ENCODE results near the gene TRIM44. TPM values are rescaled to one million over a fixed set of nuclear protein-coding genes. Genes with fewer than 3 reads are reported as not detected.

Gene TRIM44
- total and polyA plus RNA-seq, 4 donors, result 3.7 to 15.1 (median 10.4) TPM

DNA sequence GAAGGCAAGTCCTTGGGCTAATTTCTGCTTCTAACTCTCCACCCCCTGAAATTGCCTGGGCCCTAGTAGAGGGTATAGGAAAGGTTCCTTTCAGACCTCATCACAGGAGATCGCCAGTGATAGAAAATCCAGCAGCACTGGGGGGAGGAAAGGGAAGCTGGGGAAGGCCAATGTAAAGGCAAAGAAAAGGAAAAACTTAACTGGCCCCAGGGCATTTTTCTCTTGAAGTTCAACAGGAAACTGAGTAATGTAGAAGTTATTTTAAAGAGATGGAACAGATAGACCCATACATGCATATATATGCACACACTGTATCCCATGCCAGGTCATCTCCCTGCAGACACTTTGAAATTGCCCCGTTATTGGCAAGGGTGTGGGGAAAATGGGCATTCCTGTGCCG, 134.0 kb downstream of the TRIM44 start:
- Histone ChIP-seq H3K4me1 (ENCODE audit: control insufficient read depth in 4 of 4, insufficient read depth in 4 of 4, low read length in 3 of 4) (peaks cover 0 to 20% (median 3%) of the 10 kb centered on the region in 4 donors), H3K9ac (ENCODE audit: low read depth in 1 of 2, low read length in 2 of 2) (no peak overlapping the region), H3K27me3 (ENCODE audit: control insufficient read depth in 4 of 4, insufficient read depth in 4 of 4, low read length in 3 of 4) (no peaks in the 10 kb centered on the region), H3K4me3 (ENCODE audit: low read depth in 1 of 3, low read length in 3 of 3) (no peak overlapping the region), H3K27ac (ENCODE audit: low read depth in 1 of 2, low read length in 2 of 2) (no peak overlapping the region), H3K36me3 (ENCODE audit: control insufficient read depth in 4 of 4, insufficient read depth in 3 of 4, low read depth in 1 of 4, low read length in 3 of 4) (no peaks in the 10 kb centered on the region), H3K9me3 (ENCODE audit: control insufficient read depth in 4 of 4, low read length in 3 of 4) (no peaks in the 10 kb centered on the region)
- TF ChIP-seq RAD21 (IDR thresholded peaks at IDR 0.05), result no peak
- TF ChIP-seq, protein P1, sequence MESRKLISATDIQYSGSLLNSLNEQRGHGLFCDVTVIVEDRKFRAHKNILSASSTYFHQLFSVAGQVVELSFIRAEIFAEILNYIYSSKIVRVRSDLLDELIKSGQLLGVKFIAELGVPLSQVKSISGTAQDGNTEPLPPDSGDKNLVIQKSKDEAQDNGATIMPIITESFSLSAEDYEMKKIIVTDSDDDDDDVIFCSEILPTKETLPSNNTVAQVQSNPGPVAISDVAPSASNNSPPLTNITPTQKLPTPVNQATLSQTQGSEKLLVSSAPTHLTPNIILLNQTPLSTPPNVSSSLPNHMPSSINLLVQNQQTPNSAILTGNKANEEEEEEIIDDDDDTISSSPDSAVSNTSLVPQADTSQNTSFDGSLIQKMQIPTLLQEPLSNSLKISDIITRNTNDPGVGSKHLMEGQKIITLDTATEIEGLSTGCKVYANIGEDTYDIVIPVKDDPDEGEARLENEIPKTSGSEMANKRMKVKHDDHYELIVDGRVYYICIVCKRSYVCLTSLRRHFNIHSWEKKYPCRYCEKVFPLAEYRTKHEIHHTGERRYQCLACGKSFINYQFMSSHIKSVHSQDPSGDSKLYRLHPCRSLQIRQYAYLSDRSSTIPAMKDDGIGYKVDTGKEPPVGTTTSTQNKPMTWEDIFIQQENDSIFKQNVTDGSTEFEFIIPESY (IDR thresholded peaks at IDR 0.05), result no peak
- TF ChIP-seq, protein P2, sequence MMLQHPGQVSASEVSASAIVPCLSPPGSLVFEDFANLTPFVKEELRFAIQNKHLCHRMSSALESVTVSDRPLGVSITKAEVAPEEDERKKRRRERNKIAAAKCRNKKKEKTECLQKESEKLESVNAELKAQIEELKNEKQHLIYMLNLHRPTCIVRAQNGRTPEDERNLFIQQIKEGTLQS (IDR thresholded peaks at IDR 0.05), result no peak
- TF ChIP-seq HNF4A (conservative IDR thresholded peaks at IDR 0.05), result no peak
- no peak for TF ChIP-seq JUND (IDR thresholded peaks at IDR 0.05)
- TF ChIP-seq TAF1 (conservative IDR thresholded peaks at IDR 0.05), result no peak
- no peak for TF ChIP-seq FOXA1 (IDR thresholded peaks at IDR 0.05)
- TF ChIP-seq YY1 (IDR thresholded peaks at IDR 0.05), result no peak
- no peak for TF ChIP-seq EGR1 (IDR thresholded peaks at IDR 0.05; ENCODE audit: low read depth in 2 of 2)
- TF ChIP-seq FOXA2 (IDR thresholded peaks at IDR 0.05), result no peak
- TF ChIP-seq RXRA (IDR thresholded peaks at IDR 0.05), result no peak
- no peak for DNase-seq (ENCODE audit: low spot score)
- 90% methylated on average over 3 of the region's 3 CpGs for WGBS

DNA sequence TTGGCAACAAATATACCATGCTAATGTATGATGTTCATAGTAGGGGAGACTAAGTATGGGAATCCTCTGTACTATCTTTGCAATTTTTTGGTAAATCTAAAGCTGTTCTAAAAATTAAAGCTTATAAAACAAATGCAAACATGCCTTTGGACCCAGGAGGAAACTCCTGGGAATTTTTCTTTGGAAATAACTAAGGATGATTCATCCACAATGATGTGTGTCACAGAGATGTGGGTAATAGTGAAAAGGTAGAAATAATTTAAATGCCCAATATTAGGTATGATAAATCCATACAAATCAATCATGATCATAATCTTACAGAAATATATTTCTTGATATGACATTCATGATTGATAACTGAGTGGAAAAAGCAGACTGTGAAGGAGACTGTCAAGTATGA, 135.8 kb downstream of the TRIM44 start:
- no peaks in the 10 kb centered on the region for H3K27me3 ChIP-seq (ENCODE audit: control insufficient read depth in 4 of 4, insufficient read depth in 4 of 4, low read length in 3 of 4)
- peaks cover 0 to 15% (median 0%) of the 10 kb centered on the region in 4 donors for H3K4me1 ChIP-seq (ENCODE audit: control insufficient read depth in 4 of 4, insufficient read depth in 4 of 4, low read length in 3 of 4)
- no peak for DNase-seq (ENCODE audit: low spot score)
- no peaks in the 10 kb centered on the region for H3K9me3 ChIP-seq (ENCODE audit: control insufficient read depth in 4 of 4, low read length in 3 of 4)
- H3K9ac ChIP-seq (ENCODE audit: low read depth in 1 of 2, low read length in 2 of 2), result no peak overlapping the region
- no peak overlapping the region for H3K4me3 ChIP-seq (ENCODE audit: low read depth in 1 of 3, low read length in 3 of 3)
- H3K36me3 ChIP-seq (ENCODE audit: control insufficient read depth in 4 of 4, insufficient read depth in 3 of 4, low read depth in 1 of 4, low read length in 3 of 4), result no peaks in the 10 kb centered on the region
- H3K27ac ChIP-seq (ENCODE audit: low read depth in 1 of 2, low read length in 2 of 2), result no peak overlapping the region
- TF ChIP-seq JUND (IDR thresholded peaks at IDR 0.05), result peak in 1 of 2 donors; percentile 41
- no peak for TF ChIP-seq FOXA2 (IDR thresholded peaks at IDR 0.05)
- TF ChIP-seq RAD21 (IDR thresholded peaks at IDR 0.05), result no peak
- no peak for TF ChIP-seq HNF4G (IDR thresholded peaks at IDR 0.05)
- TF ChIP-seq TAF1 (conservative IDR thresholded peaks at IDR 0.05), result no peak
- TF ChIP-seq FOXA1 (IDR thresholded peaks at IDR 0.05), result no peak
- no peak for TF ChIP-seq GABPA (IDR thresholded peaks at IDR 0.05 in 1 of 2, conservative IDR thresholded peaks at IDR 0.05 in 1 of 2)
- TF ChIP-seq HNF4A (conservative IDR thresholded peaks at IDR 0.05), result peak; percentile 30 to 47
- TF ChIP-seq, protein P3, sequence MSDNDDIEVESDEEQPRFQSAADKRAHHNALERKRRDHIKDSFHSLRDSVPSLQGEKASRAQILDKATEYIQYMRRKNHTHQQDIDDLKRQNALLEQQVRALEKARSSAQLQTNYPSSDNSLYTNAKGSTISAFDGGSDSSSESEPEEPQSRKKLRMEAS (IDR thresholded peaks at IDR 0.05), result no peak
- TF ChIP-seq SP1 (IDR thresholded peaks at IDR 0.05), result no peak
- no peak for TF ChIP-seq EGR1 (IDR thresholded peaks at IDR 0.05; ENCODE audit: low read depth in 2 of 2)
- TF ChIP-seq YY1 (IDR thresholded peaks at IDR 0.05), result no peak

DNA sequence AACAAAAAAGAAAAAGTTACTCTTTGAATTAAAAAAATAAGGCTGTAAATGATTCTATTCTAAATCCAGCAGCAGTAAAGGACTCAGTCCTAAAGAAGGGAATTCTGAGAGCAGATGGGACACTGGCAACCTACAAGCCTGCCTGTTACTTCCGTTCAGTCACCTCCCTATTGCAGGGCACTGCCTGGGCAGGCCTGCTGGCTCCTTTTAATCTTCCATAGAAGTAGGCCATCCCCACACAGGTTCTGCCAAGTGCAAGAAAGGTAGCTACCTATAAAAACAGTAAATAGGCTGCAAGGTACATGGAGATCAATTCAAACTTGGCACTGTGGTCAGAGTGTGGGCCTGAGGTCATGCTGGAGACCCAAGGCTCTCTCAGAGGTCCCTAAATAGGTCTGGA, 136.4 kb downstream of the TRIM44 start:
- no peaks in the 10 kb centered on the region for H3K36me3 ChIP-seq (ENCODE audit: control insufficient read depth in 4 of 4, insufficient read depth in 3 of 4, low read depth in 1 of 4, low read length in 3 of 4)
- no peak overlapping the region for H3K27ac ChIP-seq (ENCODE audit: low read depth in 1 of 2, low read length in 2 of 2)
- WGBS, result 49% methylated on average over 1 of the region's 1 CpG
- no peak overlapping the region for H3K4me3 ChIP-seq (ENCODE audit: low read depth in 1 of 3, low read length in 3 of 3)
- H3K4me1 ChIP-seq (ENCODE audit: control insufficient read depth in 4 of 4, insufficient read depth in 4 of 4, low read length in 3 of 4), result peaks cover 0 to 15% (median 0%) of the 10 kb centered on the region in 4 donors
- H3K9me3 ChIP-seq (ENCODE audit: control insufficient read depth in 4 of 4, low read length in 3 of 4), result no peaks in the 10 kb centered on the region
- DNase-seq (ENCODE audit: low spot score), result no peak
- no peaks in the 10 kb centered on the region for H3K27me3 ChIP-seq (ENCODE audit: control insufficient read depth in 4 of 4, insufficient read depth in 4 of 4, low read length in 3 of 4)
- TF ChIP-seq TAF1 (conservative IDR thresholded peaks at IDR 0.05), result no peak
- no peak for TF ChIP-seq FOXA1 (IDR thresholded peaks at IDR 0.05)
- TF ChIP-seq NR2F2 (IDR thresholded peaks at IDR 0.05), result no peak
- no peak for TF ChIP-seq FOXA2 (IDR thresholded peaks at IDR 0.05)
- no peak overlapping the region for H3K9ac ChIP-seq (ENCODE audit: low read depth in 1 of 2, low read length in 2 of 2)
